NCI-H2196 treated with DMSO at 0.1 percent for 48 hours (cell line): ENCODE results near the gene FANCI.

Source experiments
- DNase-seq: peaks from one replicate; lab custom pipeline; 2025; ENCODE audit not compliant: unreplicated experiment; lab: John Stamatoyannopoulos, UW

Gene FANCI

GRCh38 chr15:89243691-89244573, at the start of gene FANCI:
FANCI (plus strand) TSS chr15:89243979; CDS start chr15:89247648, 3,669 bp downstream.
- DNase-seq, result peak; percentile 65

GRCh38 chr15:89194608-89195007, 49.2 kb upstream of the FANCI start:
- DNase-seq, result no peak

- no peak for DNase-seq
These were observed 47.9 kb upstream of the FANCI start for GRCh38 chr15:89195836-89196235.

- DNase-seq, result no peak
These were observed 47.5 kb upstream of the FANCI start for GRCh38 chr15:89196241-89196640.

- DNase-seq, result no peak
These were observed 46.8 kb upstream of the FANCI start for GRCh38 chr15:89196994-89197393.

DNA sequence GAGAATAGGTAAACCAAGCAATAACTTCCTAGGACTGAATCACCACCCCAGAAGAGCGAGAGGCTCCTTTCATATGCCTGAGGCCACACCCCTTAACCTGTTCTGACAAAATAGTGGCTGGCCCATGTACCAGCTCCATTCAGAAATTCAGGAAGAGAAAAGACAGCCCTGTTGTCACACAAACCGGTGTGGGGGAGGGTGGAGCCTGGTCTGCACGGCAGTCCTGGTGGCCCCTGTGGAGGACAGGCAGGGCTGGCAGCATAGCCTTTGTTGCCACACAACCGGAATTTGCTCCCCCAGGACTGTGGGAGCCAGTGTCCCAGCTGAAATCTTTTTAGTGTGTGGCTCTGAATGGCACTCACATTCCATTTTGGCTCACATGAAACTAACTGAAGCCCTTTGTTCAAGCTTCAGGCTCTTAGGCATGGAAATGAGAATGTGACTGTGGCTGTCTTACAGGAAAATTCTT, 46.2 kb upstream of the FANCI start:
- no peak for DNase-seq

GRCh38 chr15:89198196-89198595, 45.6 kb upstream of the FANCI start:
- no peak for DNase-seq

GRCh38 chr15:89198934-89199333, 44.8 kb upstream of the FANCI start:
- no peak for DNase-seq

GRCh38 chr15:89199746-89200145, 44.0 kb upstream of the FANCI start:
- no peak for DNase-seq

GRCh38 chr15:89200182-89200581, 43.6 kb upstream of the FANCI start:
- no peak for DNase-seq

DNA sequence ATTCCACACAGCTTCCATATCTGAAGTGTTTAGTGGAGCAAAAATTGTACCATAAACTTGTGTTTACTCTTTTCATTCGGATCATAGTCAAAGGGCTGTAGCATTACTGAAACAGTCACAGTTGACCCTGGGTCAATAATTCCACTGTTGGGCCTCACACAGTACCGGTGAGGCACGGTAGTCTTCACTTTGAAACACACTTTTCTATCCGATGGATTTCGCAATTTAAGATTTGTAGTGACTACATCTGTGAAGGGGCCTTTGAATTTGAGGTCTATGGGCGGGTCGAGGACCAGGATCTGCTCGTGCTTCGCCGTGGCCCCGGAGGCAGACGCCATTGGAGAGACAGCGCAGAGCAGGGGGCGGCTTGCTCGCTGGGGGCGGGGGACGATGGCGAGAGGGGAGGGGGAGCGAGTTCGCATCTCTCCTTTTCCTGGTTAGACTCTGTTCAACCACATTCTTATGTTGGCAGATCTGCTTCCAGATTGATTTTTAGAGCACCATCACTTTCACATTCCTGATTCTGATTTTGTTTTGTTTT, 42.2 kb upstream of the FANCI start:
- DNase-seq, result no peak

- DNase-seq, result no peak
These were observed 40.0 kb upstream of the FANCI start for GRCh38 chr15:89203705-89204273.

DNA sequence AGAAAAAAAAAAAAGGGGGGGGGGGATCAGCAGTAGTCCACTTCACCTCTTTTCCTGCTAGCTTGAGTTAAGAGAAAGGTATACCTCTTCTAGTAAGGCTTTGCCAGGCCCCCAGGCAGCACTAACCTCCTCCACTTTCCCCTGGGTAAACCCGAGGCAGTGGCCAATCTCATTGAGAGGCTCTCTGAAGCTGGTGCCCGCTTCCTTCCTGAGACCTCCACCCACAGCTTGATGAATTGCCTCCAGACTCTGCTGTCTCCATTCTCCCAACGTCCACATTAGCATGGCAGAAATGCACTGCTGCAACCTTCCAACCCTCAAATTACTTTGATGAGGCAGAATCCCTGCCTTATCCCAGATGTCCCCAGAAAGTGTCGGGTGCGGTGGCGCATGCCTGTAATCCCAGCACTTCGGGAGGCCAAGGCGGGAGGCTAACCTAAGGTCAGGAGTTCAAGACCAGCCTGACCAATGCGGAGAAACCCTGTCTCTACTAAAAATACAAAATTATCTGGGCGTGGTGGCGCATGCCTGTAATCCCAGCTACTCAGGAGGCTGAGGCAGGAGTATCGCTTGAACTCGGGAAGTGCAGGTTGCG, 37.7 kb upstream of the FANCI start:
- DNase-seq, result no peak

DNA sequence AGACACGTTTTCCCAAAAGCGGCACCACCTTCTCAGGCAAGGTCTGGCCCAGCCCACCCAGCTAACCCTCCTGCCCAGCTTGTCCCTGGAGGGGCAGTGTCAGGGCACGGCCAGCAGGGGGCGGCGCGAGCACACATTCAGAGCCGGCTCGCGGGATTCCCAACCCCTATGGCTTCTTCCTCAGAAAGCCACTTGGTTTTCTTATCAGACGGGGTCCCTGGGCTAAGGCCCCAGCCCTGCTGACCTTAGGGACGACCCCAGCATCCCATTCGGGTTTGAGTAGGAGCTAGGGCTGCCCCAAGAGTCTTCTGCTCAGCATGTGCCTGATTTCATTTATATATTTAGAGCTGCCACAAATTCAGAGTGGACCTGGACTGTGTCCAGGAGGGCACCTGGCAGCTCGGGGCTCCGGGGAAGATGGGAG, 36.9 kb upstream of the FANCI start:
- DNase-seq, result peak; percentile 20

DNA sequence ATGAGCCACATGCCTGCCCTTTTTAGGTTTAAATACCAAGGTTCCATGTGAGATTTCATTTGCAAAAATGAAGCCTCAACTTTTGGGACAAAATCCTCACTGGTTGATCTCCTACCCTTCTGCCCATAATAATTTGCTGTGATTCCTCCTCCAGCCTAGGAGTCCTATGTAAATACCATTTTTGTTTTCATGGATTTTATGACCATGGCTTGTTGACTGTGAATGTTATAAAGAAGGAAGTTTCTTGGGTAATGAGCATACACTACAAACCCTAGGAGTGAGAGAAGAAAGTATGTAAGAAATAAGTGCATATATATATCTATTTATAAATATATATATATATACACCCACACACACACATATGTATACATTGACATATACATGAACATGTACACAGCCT, 35.5 kb upstream of the FANCI start:
- no peak for DNase-seq

- DNase-seq, result no peak
These were observed 34.7 kb upstream of the FANCI start for GRCh38 chr15:89209057-89209456.

GRCh38 chr15:89211678-89212170, 32.1 kb upstream of the FANCI start:
- DNase-seq, result no peak

GRCh38 chr15:89215627-89216026, 28.2 kb upstream of the FANCI start:
- no peak for DNase-seq

- no peak for DNase-seq
These were observed 26.7 kb upstream of the FANCI start for GRCh38 chr15:89217031-89217430.

DNA sequence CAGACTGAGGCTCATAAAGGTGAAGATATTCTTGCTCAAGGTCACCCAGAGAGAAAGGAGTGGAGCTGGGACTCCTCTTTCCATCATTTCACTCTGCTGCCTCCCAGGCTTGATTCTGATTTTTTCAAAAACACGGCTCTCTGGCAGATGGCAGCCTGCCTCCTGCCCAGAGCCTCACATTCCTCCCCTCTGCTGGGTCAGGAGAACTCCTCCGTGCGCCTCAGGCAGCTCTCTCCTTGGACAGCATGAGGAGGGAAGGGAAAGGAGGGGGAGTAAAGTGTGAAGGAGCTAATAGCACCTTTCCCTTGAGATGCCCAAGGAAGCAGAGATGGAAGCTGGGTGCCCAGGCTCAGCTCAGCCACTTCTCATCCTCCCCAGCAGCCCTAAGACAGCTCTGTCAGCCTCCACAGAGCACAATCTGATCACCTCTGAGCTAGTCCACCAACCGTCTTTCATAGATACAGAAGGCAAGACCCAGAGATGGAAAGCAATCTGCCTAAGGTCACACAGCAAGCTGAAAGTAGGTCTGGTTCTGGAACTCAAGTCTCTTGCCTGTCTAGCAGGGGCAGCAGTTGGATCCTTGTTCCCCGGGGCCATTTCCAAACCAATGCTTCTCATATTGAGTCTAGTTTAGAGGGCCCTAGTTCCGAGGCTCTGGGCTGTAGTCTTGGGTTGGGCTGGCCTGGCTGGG, 25.9 kb upstream of the FANCI start:
- DNase-seq, result no peak

DNA sequence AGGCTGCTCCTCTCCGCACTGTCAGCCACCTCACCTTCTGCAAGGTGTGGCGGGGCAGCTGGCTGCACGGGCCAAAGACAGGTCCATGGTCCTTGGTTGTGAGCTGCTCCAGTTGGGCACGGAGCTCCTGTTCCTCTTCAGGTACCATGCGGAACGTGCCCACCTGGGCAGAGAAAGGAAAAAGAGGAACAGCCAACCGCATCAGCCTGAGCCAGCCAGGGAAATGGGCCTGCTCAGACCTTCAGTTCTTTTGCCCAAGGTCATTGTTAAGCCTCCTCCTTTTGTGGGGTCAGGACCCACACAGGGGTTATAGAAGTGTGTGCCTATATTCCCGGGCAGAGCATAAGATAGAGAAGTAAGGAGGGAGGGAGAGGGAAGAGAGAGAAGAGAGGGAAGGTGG, 25.2 kb upstream of the FANCI start:
- no peak for DNase-seq
